HCT116 (cell line): ENCODE results near the gene IFT20.

ENCODE experiments used
- CEBPB ChIP-seq: IDR thresholded peaks from 2 replicates; pipeline ENCODE4 v1.6.1; 2012; ENCODE audit warnings: low read depth
- CTCF ChIP-seq, 3 experiments: fragments of 200-600 bp in 1 of 3; sonication (generic) in 1 of 3; IDR thresholded peaks in 2 of 3; conservative IDR thresholded peaks in 1 of 3; 2 replicates each; pipeline ENCODE4 v1.5.1; 2012 to 2017; ENCODE audit warnings: low read depth in 2 of 3, low read length in 2 of 3, antibody characterized with exemption in 1 of 3, borderline replicate concordance in 1 of 3, control low read depth in 1 of 3, mild to moderate bottlenecking in 1 of 3, mixed read lengths in 1 of 3, mixed run types in 1 of 3, moderate library complexity in 1 of 3; ENCODE audit not compliant: insufficient read depth in 1 of 3
- EZH2 ChIP-seq: fragments of 200-600 bp; sonication (generic); IDR thresholded peaks from 2 replicates; pipeline ENCODE4 v1.6.1; 2017; ENCODE audit warnings: antibody characterized with exemption, mixed run types
- MAX ChIP-seq: IDR thresholded peaks from 2 replicates; pipeline ENCODE4 v1.6.1; 2012
- POLR2A ChIP-seq: IDR thresholded peaks from 2 replicates; pipeline ENCODE4 v1.7.0; 2011; ENCODE audit warnings: borderline replicate concordance; ENCODE audit not compliant: insufficient read depth, insufficient read length; ENCODE audit errors: extremely low read depth
- POLR2AphosphoS5 ChIP-seq: IDR thresholded peaks from 2 replicates; pipeline ENCODE4 v1.6.1; 2011; ENCODE audit warnings: mild to moderate bottlenecking, low read depth, low read length, moderate library complexity
- RAD21 ChIP-seq: IDR thresholded peaks from 2 replicates; pipeline ENCODE4 v1.6.1; 2012; ENCODE audit warnings: low read depth, mild to moderate bottlenecking
- REST ChIP-seq: IDR thresholded peaks from 2 replicates; pipeline ENCODE4 v1.6.1; 2012; ENCODE audit warnings: low read depth
- SIN3A ChIP-seq: IDR thresholded peaks from 2 replicates; pipeline ENCODE4 v1.6.1; 2012; ENCODE audit warnings: low read depth
- SP1 ChIP-seq: IDR thresholded peaks from 2 replicates; pipeline ENCODE4 v1.6.1; 2012; ENCODE audit warnings: low read depth
- SRF ChIP-seq: IDR thresholded peaks from 2 replicates; pipeline ENCODE4 v1.6.1; 2012; ENCODE audit warnings: low read depth
- TCF7L2 ChIP-seq: IDR thresholded peaks from 2 replicates; pipeline ENCODE4 v1.7.0; 2011; ENCODE audit warnings: borderline replicate concordance, inconsistent platforms; ENCODE audit not compliant: insufficient read depth, insufficient read length; ENCODE audit errors: extremely low read depth
- ZNF274 ChIP-seq: fragments of 200-500 bp; sonication (Bioruptor generic); IDR thresholded peaks from 2 replicates; pipeline ENCODE4 v1.6.1; 2014; ENCODE audit warnings: mild to moderate bottlenecking, low read depth, low read length, inconsistent platforms

GRCh38 chr17:28364665-28365363, 29.5 kb upstream of the IFT20 start, which contains the start of gene SEBOX:
- no peak for TF ChIP-seq EZH2
- TF ChIP-seq MAX: no peak
- TF ChIP-seq ZNF274: no peak
- TF ChIP-seq CTCF (IDR thresholded peaks at IDR 0.05 in 2 of 3, conservative IDR thresholded peaks at IDR 0.05 in 1 of 3; ENCODE audit: borderline replicate concordance in 1 of 3, insufficient read depth in 1 of 3, low read depth in 2 of 3, low read length in 2 of 3): no peak
- TF ChIP-seq POLR2AphosphoS5: no peak
- TF ChIP-seq REST: no peak
- TF ChIP-seq TCF7L2: no peak
- no peak for TF ChIP-seq CEBPB
- TF ChIP-seq SIN3A: no peak
- no peak for TF ChIP-seq POLR2A
- no peak for TF ChIP-seq RAD21
- TF ChIP-seq SRF: no peak
- no peak for TF ChIP-seq SP1
